Tracheal epithelial cell (primary cell): ENCODE results near the gene AKT1. TPM values are rescaled to one million over a fixed set of nuclear protein-coding genes. Genes with fewer than 3 reads are reported as not detected.

Experiments
- total RNA-seq: library from RNA; depleted of rRNA; stranded (reverse); fragments of >200 nt; gene quantifications from 2 replicates; pipeline ENCODE4 v1.2.1, GENCODE V29; 2014

The AKT1 gene
- 138 and 168 TPM in 2 replicates for total RNA-seq

GRCh38 chr14:104794993-104795780, at the start of gene AKT1:
AKT1 (minus strand) TSS chr14:104795748; CDS start chr14:104792643, 3,105 bp downstream.

GRCh38 chr14:104800771-104801519, 5.4 kb upstream of the AKT1 start, which contains the start of gene ZBTB42:
ZBTB42 (plus strand) TSS chr14:104801101; CDS start chr14:104801198, 97 bp downstream.

GRCh38 chr14:104752735-104753527, 42.6 kb downstream of the AKT1 start, which contains the start of gene SIVA1:
SIVA1 (plus strand) TSS chr14:104753147; CDS start chr14:104753202, 55 bp downstream.

GRCh38 chr14:104723651-104724406, 71.7 kb downstream of the AKT1 start, which contains the start of gene ADSS1:
ADSS1 (plus strand) TSS chr14:104724229; CDS start chr14:104724271, 42 bp downstream.

Other genes starting within 250 kb of the AKT1 start
- gene C14orf180, start 216.0 kb downstream of the AKT1 start, total RNA-seq = not detected in 2 replicates
- gene TMEM179, start 191.0 kb downstream of the AKT1 start, total RNA-seq = not detected in 2 replicates
- 62.7 and 63.9 TPM in 2 replicates for gene INF2, start 106.1 kb downstream of the AKT1 start, total RNA-seq
- gene ADSS1, start 71.5 kb downstream of the AKT1 start, total RNA-seq = 8.7 and 18.8 TPM in 2 replicates
- 123 and 133 TPM in 2 replicates for gene SIVA1, start 42.6 kb downstream of the AKT1 start, total RNA-seq
- 10.4 and 10.8 TPM in 2 replicates for gene ZBTB42, start 5.4 kb upstream of the AKT1 start, total RNA-seq
- gene CEP170B, start 69.5 kb upstream of the AKT1 start, total RNA-seq = 36.0 and 49.9 TPM in 2 replicates
- gene PLD4, start 129.1 kb upstream of the AKT1 start, total RNA-seq = not detected in 2 replicates
- gene AHNAK2, start 182.6 kb upstream of the AKT1 start, total RNA-seq = 423 and 574 TPM in 2 replicates
- 9.2 and 14.0 TPM in 2 replicates for gene CLBA1, start 190.0 kb upstream of the AKT1 start, total RNA-seq
- gene CDCA4, start 225.3 kb upstream of the AKT1 start, total RNA-seq = 53.3 and 55.7 TPM in 2 replicates